Activated CD8-positive, alpha-beta memory T cell treated with anti-CD3 and anti-CD28 coated beads, Interleukin-2, amount 50 U/mL, for 24 hours (primary cell): ENCODE results near the gene SRRM1.

Experiments used
- DNase-seq: peaks from one replicate; pipeline ENCODE4 v3.0.0-alpha.2; 2020; ENCODE audit errors: extremely low read depth

Gene SRRM1

GRCh38 chr1:24642481-24643362, at the start of gene SRRM1:
SRRM1 (plus strand) TSS chr1:24643302; CDS start chr1:24643327, 25 bp downstream.
- DNase-seq, result peak; percentile 96

- DNase-seq, result no peak
Observed at GRCh38 chr1:24594328-24594598, 48.8 kb upstream of the SRRM1 start.

GRCh38 chr1:24596401-24596880, 46.7 kb upstream of the SRRM1 start:
- no peak for DNase-seq

GRCh38 chr1:24599265-24599664, 43.8 kb upstream of the SRRM1 start:
- no peak for DNase-seq

DNA sequence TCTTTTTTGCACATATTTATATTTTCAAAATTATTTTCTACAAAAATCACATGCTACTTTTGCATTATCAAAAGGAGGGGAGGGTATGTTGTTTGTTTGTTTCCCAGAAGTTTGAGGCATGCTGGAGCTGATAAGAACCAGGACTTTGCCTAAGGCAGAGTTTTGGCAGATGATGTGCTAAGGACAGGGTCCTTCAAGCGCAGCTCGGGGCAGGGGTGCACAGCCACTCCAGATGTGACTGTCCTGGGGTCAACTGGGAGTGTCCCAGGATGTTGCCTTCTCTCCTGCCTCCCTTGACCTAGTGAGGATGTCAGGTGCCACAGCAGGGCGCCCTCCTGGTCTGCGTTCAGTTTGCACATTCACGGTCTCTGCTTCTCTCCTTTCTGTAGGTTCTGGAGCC, 42.6 kb upstream of the SRRM1 start:
- DNase-seq, result no peak

GRCh38 chr1:24605534-24606295, 37.4 kb upstream of the SRRM1 start:
- no peak for DNase-seq

GRCh38 chr1:24606296-24606605, 36.9 kb upstream of the SRRM1 start:
- no peak for DNase-seq

- DNase-seq, result no peak
Observed at GRCh38 chr1:24606621-24607020, 36.5 kb upstream of the SRRM1 start.

DNA sequence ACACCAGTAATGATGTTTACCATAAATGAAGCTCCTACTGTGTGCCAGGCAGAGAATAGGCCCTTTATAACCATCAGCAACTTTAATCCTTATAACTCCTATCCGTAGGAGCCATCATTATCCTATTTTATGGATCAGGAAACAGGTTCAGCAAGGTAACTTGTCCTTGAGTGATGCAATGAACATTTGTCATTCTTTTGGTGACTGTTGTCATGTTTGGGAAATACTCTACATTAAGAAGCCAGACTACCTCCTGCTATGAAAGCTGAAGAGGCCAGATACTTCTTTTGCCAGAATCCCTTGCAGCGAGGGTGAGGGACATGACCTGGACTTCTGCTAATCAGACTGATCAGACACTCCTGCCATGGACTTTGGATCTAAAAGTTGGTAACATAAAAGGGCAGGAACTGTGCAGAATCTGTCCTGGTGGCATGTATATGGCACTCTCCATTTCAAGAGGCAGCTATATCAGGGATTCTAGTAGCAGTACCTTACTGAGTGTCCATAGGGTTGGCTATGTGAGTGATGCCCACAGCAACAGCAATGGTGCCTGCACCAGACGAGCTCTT, 33.1 kb upstream of the SRRM1 start:
- DNase-seq, result no peak

- no peak for DNase-seq
Observed at GRCh38 chr1:24619376-24619775, 23.7 kb upstream of the SRRM1 start.

DNA sequence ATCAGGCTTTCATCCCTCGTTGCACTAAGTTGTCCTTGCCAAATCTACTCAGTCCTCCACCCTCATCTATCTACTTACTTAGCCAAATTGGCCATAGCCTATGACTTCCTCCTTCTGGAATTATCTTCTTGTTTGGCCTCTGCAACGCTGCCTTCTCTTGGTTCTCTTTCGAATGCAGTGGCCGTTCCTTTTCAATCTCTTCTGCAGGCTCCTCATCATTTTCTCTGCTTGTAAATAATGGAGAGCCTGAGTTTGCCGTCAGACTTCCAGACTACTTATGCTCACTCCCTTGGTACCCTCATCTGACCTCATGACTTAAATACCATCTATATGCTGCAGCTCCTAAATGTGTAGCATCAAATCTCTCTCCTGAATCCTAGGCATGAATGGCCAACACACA, 22.4 kb upstream of the SRRM1 start:
- no peak for DNase-seq

- DNase-seq, result no peak
Observed at GRCh38 chr1:24621121-24621520, 22.0 kb upstream of the SRRM1 start.

DNA sequence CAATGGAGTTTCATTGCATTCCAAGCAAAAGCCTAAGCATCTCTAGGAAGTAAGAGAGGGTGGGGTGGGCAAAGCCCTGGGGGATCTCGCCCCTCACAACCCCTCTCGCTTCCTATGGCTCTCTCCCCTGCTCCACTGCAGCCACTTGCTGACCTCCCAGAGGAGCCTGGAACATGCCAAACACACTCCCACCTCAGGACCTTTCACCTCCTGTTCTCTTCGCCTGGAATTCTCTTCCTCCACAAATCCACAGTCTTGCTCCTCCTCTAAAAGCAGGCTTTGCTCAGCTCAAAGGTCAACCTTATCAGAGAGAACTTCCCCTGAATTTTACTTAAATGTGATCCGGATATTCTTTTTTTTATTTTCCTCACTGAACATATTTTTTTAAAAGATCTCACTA, 20.9 kb upstream of the SRRM1 start:
- no peak for DNase-seq

GRCh38 chr1:24632832-24633175, 10.3 kb upstream of the SRRM1 start:
- DNase-seq, result no peak

- DNase-seq, result no peak
Observed at GRCh38 chr1:24635195-24635843, 7.8 kb upstream of the SRRM1 start.

DNA sequence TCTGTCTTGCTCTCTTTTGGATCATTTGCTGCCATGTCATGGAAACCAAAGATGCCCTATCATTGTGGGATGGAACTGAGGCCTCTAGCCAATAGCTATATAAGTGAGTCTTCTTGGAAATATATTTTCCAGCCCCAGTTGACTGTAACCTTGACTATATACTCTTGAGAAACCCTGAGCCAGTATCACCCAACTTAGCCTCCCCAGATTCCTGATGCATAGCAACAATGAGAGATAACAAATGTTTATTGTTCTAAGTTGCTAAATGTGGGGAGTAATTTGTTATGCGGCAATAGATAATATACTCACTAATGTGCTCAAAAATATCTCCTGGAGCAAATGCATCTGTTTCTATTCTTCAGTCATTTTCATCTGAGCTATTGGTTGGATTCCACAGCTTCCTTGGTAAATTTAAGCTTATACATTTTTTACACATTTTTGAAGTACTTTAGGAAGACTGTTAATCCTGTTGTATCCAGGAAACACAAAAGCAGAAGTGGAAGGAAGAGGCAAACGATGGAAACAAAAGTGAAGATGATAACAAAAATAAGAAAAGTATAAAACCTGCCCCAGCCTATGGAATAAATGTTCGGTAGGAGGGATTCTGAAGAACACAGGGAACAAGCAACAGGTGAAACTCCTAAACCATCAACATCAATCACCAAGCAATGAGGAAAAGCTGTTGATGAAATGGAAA, 6.3 kb upstream of the SRRM1 start:
- no peak for DNase-seq

DNA sequence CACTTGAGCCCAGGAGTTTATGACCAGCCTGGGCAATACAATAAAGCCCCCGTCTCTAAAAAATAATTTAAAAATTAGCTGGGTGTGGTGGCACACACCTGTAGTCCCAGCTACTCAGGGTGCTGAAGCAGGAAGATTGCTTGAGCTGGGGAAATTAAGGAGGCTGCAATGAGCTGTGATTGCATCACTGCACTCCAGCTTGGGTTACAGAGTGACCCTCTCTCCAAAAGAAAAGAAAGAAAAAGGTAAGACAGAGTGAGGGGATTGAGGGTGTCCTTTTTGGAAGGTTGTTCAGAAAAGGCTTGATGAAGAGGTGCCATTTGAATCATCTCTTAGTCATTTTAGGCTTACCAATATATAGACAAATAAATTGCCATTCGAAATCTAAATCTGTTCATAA, 4.0 kb upstream of the SRRM1 start:
- no peak for DNase-seq

DNA sequence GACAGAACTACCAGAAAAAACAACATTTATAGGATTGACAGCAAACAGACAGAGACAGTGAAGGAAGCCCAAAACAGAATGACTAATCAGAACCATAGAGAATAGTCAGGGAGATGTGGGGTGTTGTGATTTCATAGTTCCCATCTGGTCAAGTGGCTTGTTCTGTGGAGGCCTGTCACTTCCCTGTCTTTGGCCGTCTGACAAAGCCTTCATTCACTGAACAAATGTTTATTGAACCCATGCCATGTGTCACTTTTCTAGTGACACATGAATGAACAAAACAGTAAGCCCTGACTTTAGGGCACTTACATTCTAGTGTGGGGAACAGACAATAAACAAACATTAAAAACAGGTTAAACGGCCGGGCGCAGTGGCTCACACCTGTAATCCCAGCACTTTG, 3.2 kb upstream of the SRRM1 start:
- no peak for DNase-seq

GRCh38 chr1:24640288-24640687, 2.8 kb upstream of the SRRM1 start:
- DNase-seq, result no peak

- DNase-seq, result no peak
Observed at GRCh38 chr1:24641646-24642151, 1.4 kb upstream of the SRRM1 start.

GRCh38 chr1:24643363-24644099, 429 bp downstream of the SRRM1 start:
- peak; percentile 4 for DNase-seq
